HG02840 (cell line): ENCODE results near the gene GYS2.
A peak's percentile ranks its signal among the peaks of the same experiment; 100 is the strongest.

Experiments used
- ATAC-seq: cut with Tn5 transposase; IDR thresholded peaks from one replicate; pipeline ENCODE4 v1.9.1; 2021; ENCODE audit warnings: mild to moderate bottlenecking, moderate library complexity, moderate number of reproducible peaks; ENCODE audit not compliant: unreplicated experiment, low FRiP score

The GYS2 gene

DNA sequence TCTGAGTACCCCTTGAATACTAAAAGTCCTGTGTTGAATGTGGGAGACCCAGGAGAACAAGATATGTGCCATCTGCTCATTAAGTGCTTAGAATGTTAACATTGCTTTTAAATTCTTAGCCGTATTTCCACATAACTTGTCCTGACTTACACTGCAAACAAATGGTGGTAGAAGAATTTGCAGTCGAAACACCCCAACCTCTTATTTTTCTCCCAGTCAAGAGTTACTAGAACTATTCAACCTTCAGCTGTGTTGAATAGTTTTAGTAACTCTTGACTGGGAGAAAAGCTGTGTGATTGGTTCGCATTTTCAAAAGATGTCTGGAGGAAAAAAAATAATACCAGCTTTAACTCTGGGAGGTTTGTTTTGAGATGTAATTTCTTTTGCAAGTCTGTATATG, 86.2 kb downstream of the GYS2 start:
- ATAC-seq = no peak

DNA sequence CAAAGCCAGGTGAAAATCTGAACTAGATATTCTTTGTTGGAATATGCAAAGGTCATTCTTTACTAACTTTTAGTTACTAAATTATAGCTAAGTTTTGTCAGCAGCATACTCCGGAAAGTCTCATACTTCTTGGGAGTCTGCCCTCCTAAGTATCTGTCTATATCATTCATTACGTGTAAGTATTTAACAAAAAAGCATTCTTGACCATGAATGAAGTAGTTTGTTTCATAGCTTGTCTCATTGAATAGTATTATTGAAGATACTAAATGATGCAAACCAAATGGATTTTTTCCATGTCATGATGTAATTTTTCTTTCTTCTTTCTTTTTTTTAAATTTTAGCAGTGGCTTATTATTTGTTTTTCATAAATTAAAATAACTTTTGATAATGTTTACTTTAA, 88.4 kb downstream of the GYS2 start:
- ATAC-seq = no peak

DNA sequence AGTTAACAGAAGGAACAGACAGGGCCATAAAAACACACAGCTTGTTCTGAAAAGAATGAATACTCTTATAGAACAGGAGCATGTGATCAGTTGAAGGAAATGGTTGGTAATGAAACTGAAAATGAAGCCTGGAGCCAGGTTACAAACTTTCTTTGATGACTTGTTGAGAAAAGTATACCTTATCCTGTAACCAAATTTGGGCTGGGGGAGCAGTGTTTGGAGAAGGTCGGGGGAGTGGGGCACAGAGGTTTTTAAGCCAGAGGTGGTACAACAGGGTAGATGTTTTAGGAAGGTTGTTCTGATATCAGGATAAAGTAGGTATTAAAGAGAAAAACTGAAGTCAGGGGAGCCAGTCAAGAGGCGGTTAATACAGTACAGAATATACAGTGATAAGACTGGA, 94.9 kb downstream of the GYS2 start:
- peak; percentile 89 for ATAC-seq

DNA sequence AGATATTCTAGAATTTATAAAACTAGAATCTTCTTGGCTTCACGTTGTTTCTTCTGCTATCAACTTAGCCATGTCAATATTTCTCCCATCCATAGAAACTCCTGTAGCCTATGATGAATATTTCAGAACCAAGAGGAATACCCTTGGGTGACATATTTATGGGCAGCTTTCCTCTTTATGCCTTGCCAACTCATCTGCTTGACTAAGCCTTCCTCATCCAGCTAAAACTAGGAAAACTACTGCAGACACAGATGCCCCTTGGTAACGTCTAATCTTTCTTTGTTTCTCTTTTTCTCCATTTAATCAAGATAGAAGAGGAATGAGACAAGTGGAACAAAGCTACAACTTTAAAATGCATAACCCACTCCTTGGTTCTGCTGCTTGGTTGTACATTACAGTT, 96.8 kb downstream of the GYS2 start:
- ATAC-seq = no peak

DNA sequence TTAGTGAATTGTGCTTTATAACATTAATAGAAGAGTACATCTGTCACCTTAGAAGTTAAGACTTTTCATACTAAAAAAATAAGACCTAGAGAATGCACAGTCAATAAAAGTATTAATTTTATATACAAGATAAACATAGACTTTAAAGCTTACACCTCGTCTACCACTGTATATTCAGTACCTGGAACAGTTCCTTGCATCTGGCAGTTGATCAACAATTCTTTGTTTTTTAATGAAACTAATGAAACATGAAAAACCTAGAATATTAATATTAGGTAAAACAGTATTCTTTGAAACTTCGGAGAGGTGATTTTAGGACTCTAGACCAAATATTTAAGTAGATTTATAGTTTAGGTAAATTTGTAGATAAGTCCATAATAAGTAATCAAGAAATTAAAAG, 98.8 kb downstream of the GYS2 start:
- no peak for ATAC-seq

DNA sequence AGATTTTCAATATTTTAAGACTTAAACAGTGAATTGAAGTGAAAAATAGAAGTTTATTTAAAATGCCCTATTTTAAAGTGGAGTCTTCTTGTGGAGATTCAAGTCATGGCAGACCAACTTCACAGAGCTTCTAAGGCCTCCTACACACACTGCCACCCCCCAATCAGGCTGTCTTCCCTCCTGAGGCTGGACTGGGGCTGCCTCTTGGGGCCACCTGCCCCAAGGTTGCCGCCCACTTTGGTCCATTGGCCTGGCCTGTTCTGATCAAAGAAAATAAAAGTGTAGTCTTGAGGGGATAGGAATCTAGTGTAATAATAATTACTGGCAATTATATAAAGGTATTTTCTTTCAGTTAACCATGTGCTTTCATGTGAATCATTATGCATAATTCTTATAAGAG, 101.8 kb downstream of the GYS2 start:
- ATAC-seq = no peak

DNA sequence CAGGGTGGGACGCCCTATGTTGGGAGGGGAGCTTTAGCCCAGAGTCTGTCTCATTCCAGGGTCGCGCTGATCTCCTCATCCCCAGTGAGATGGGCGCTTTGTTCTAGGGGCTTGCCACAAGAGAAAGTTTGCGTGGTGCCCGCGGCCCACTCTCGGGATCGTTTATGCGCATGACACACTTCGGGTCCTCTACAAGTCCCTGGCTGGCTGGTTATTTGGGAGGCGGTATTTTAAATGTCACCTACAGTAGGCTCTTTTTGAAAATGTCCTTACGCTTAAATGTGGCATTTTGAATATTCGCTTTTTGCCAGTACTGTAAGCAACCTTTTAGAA, 102.5 kb downstream of the GYS2 start:
- no peak for ATAC-seq

DNA sequence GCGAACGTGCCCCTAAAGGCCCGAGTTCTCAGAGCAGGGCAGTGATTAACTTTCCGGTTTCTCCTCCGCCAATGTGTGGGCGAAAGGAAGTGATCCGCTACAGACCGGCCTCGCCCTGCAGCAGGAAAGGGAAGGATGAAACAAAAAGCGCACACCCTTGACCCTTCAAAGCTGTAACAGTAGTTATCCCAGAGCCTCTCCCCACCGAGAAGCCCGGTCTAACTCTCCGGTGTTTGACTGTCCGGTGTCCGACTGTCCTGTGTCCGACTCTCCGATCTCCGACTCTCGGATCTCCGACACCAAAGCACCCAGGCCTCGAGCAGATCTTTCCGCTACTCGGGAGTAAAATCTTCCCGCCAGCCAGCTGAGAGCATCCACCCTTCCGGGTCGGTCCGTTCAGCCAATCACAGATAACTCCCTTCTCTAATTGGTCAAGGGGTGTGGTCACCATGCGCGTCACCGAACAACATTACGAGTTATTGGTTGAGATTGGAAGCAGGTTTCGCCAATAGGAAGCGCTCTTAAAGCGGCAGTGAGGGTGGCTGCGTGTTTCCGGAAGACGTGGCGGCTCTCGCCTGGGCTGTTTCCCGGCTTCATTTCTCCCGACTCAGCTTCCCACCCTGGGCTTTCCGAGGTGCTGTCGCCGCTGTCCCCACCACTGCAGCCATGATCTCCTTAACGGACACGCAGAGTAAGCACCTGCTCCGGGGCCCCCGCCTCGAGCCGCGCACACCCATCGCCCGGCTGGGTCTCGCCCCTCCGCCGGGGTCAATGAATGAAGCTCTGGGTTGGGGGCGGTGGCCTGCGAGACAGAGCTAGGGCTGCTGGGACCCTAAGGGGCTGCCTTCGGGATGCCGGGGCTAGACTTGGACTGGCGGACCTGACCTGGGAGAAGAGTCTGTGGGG, 103.1 kb downstream of the GYS2 start, which contains the start of the genes GOLT1B and RECQL:
Gene GOLT1B (plus strand): TSS at position 532 of the 906 bp plus-strand sequence. CDS start 135 bp downstream, at position 667.
Gene RECQL (minus strand): TSS at position 378 of the 906 bp plus-strand sequence. CDS start 2,065 bp downstream, outside the sequence.
- ATAC-seq = peak; percentile 99

DNA sequence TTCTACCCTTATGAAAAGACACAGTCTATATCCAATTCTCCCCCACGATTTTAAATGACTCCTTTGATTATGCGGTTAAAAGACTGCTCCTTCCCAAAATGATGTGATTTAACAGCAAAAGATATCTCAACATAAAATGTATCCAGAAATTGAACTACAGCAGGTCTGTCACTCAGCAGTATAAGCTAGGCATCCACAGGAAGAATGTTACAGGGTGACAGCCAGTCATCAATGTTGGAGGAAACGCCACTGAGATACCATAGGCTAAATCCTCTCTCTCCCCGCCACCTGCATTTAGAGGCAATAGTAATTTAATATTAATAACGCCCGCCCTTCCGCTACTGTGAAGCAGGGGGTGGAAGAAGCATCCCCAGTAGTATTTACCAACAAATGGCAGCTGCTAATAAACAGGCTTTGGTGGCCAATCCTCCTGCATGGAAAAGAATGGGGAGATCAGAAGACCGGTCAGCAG, 103.8 kb downstream of the GYS2 start:
- ATAC-seq = no peak

DNA sequence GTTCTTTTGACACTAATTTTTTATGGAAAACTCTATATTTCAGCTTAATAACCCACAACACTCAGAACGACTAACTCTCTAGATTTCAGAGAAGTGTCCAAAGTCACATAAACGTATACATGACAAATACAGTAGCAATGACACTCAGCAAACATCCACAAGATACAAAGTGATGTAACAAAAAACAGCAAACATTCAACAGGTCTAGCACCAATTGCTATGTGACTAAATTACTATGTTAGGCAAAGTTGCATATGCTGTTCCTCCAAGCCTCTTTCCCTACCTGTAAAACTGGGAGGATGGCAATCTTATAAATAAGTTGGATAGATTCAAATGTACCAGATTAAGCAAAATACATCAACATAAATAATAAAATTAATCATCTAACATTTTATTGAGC, 104.9 kb downstream of the GYS2 start:
- no peak for ATAC-seq
